Karpas-422 (cell line): ENCODE results near the gene PKHD1. TPM values are rescaled to one million over a fixed set of nuclear protein-coding genes. Genes with fewer than 3 reads are reported as not detected.
"Not testable (repeated sequence)": the region's sequence is repeated elsewhere in the genome, so short reads cannot be mapped to it uniquely, and the experiment has no call there.

Experiments
- DNase-seq: peaks from one replicate; pipeline ENCODE4 v3.0.0-alpha.2; 2015
- H2AFZ ChIP-seq: fragments of 200-600 bp; sonication (generic); 2 replicates; pipeline ENCODE4 v1.6.1; 2014; ENCODE audit warnings: antibody characterized with exemption, low read length, mixed read lengths
- H3K27ac ChIP-seq: fragments of 200-600 bp; sonication (generic); 2 replicates; pipeline ENCODE4 v1.5.1; 2014; ENCODE audit warnings: mild to moderate bottlenecking, low read length, moderate library complexity
- H3K27me3 ChIP-seq: fragments of 200-600 bp; sonication (generic); 2 replicates; pipeline ENCODE4 v1.6.1; 2014; ENCODE audit warnings: low read length, mixed read lengths
- H3K36me3 ChIP-seq: fragments of 200-600 bp; sonication (generic); 2 replicates; pipeline ENCODE4 v1.6.1; 2014; ENCODE audit warnings: low read length, mixed read lengths; ENCODE audit not compliant: insufficient read depth
- H3K4me1 ChIP-seq: fragments of 200-600 bp; sonication (generic); 2 replicates; pipeline ENCODE4 v1.6.1; 2014; ENCODE audit warnings: mild to moderate bottlenecking, low read length, mixed read lengths
- H3K4me2 ChIP-seq: fragments of 200-600 bp; sonication (generic); 2 replicates; pipeline ENCODE4 v1.6.1; 2014; ENCODE audit warnings: low read length, low read depth, mild to moderate bottlenecking; ENCODE audit not compliant: poor library complexity, severe bottlenecking
- H3K4me3 ChIP-seq: fragments of 200-600 bp; sonication (generic); 2 replicates; pipeline ENCODE4 v1.5.1; 2014; ENCODE audit warnings: mild to moderate bottlenecking, antibody characterized with exemption, low read length, mixed read lengths
- H3K79me2 ChIP-seq: fragments of 200-600 bp; sonication (generic); 2 replicates; pipeline ENCODE4 v1.6.1; 2014; ENCODE audit warnings: mild to moderate bottlenecking, low read length, mixed read lengths
- H3K9ac ChIP-seq: fragments of 200-600 bp; sonication (generic); 2 replicates; pipeline ENCODE4 v1.6.0; 2014; ENCODE audit warnings: low read length
- H3K9me2 ChIP-seq: fragments of 200-600 bp; sonication (generic), shearing (Covaris generic); replicated peaks from 2 replicates; pipeline ENCODE4 v1.6.0; 2014; ENCODE audit warnings: mild to moderate bottlenecking, low read length, moderate library complexity; ENCODE audit not compliant: insufficient read depth
- H3K9me3 ChIP-seq: fragments of 300-700, 200-600 bp; sonication (generic); 2 replicates; pipeline ENCODE4 v1.6.1; 2014; ENCODE audit warnings: low read length, mixed read lengths
- H4K20me1 ChIP-seq: fragments of 200-600 bp; sonication (generic); 2 replicates; pipeline ENCODE4 v1.6.1; 2014; ENCODE audit warnings: mild to moderate bottlenecking, antibody characterized with exemption, low read length, low read depth; ENCODE audit not compliant: insufficient read depth
- total RNA-seq: library from RNA; depleted of rRNA; stranded (reverse); fragments of >200 nt; shearing (Covaris generic); gene quantifications from 2 replicates; pipeline ENCODE4 v1.2.3, GENCODE V29; 2014; ENCODE audit warnings: low replicate concordance

Gene PKHD1
- total RNA-seq, 1 experiment from 2014 or later, result 0.11 TPM

DNA sequence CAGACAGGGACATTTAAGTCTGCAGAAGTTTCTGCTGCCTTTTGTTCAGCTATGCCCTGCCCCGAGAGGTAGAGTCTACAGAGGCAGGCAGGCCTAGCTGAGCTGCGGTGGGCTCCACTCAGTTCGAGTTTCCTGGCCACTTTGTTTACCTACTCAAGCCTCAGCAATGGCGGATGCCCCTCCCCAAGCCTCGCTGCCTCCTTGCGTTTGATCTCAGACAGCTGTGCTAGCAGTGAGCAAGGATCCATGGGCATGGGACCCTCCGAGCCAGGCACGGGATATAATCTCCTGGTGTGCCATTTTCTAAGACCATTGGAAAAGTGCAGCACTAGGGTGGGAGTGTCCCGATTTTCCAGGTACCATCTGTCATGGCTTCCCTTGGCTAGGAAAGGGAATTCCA, 164.9 kb downstream of the PKHD1 start:
- H3K79me2 ChIP-seq, H4K20me1 ChIP-seq, H3K27me3 ChIP-seq, H3K4me2 ChIP-seq, H3K9me2 ChIP-seq, H2AFZ ChIP-seq, H3K9ac ChIP-seq, H3K4me3 ChIP-seq, DNase-seq, H3K36me3 ChIP-seq, H3K27ac ChIP-seq, H3K4me1 ChIP-seq, H3K9me3 ChIP-seq: not testable (repeated sequence)

DNA sequence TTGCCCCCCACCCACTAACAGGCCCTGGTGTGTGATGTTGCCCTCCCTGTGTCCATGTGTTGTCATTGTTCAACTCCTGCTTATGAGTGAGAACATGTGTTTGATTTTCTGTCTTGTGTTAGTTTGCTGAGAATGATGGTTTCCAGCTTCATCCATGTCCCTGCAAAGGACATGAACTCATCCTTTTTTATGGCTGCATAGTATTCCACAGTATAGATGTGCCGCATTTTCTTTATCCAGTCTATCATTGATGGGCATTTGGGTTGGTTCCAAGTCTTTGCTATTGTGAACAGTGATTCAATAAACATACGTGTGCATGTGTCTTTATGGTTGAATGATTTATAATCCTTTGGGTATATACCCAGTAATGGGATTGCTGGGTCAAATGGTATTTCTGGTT, 169.1 kb downstream of the PKHD1 start:
- H3K36me3 ChIP-seq, H3K4me2 ChIP-seq, H4K20me1 ChIP-seq, H3K27ac ChIP-seq, H3K27me3 ChIP-seq, DNase-seq, H3K4me1 ChIP-seq, H3K9me3 ChIP-seq, H3K79me2 ChIP-seq, H3K9me2 ChIP-seq, H2AFZ ChIP-seq, H3K9ac ChIP-seq, H3K4me3 ChIP-seq: not testable (repeated sequence)

DNA sequence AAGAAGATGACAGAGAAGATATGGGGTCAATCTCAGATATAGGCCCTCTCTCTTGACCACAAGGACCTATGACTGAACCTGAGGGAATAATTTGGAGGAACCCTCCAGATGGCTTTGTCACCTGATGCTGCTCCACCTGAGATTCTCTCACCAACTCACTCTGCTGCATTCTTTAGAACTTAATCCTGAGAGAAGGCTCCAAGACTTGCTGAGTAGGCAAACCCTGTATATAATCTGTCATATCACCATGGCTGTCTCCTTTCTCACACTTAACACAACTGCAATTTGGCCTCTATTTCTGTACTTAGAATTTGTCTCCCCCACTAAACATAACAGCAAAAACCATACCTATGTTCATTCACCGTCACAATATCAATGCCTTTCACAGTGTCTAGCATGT, 172.3 kb downstream of the PKHD1 start:
- Histone ChIP-seq H3K9me2 (no peaks in the 10 kb centered on the region), H3K36me3 (no peaks in the 10 kb centered on the region), H3K27ac (no peak overlapping the region), H3K9ac (no peak overlapping the region), H4K20me1 (no peaks in the 10 kb centered on the region), H3K4me1 (no peaks in the 10 kb centered on the region), H3K4me3 (no peak overlapping the region), H3K79me2 (no peaks in the 10 kb centered on the region), H3K27me3 (no peaks in the 10 kb centered on the region), H3K4me2 (no peak overlapping the region), H2AFZ (no peak overlapping the region), H3K9me3 (no peaks in the 10 kb centered on the region)
- no peak for DNase-seq

DNA sequence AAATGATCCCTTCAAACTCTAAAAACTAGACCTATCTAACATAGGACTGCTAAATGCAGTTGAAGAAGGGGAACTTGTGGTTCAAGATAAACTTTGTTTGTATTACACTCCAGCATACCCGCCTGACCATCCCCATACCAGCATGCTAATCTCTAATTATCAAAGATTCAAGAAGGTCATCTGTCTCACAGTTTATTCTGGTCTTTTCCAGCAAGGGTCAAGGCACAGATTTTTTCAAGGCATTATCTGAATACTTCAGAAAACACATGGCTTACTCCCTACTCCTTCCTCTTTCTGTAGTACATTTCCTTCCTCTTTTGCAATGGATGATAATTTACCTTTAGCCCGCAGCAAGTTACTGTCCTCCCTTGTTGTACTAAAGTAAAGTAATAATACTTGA, 174.1 kb downstream of the PKHD1 start:
- no peaks in the 10 kb centered on the region for H3K27me3 ChIP-seq
- no peak for DNase-seq

DNA sequence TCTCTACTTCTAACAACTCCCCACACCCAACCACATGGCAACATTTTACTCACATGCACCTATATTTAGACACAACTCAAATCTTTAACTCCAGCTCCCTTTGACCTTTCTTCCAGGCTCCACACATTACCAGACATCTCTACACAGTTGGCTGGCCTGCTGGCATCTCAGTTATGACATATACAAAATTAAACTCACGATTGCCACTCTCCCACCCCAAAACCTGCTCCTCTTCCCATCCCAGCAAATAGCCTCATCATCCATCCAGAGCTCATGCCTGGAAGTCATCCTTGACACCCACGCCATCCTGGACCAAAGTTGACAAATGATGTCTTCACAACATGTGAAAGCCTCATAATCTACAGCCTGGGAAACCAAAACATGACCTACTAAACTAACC, 176.6 kb downstream of the PKHD1 start:
- H3K36me3 ChIP-seq, result no peaks in the 10 kb centered on the region
- H3K27ac ChIP-seq, result no peak overlapping the region
- no peak overlapping the region for H3K4me2 ChIP-seq
- H3K27me3 ChIP-seq, result no peaks in the 10 kb centered on the region
- no peaks in the 10 kb centered on the region for H4K20me1 ChIP-seq
- H2AFZ ChIP-seq, result no peak overlapping the region
- no peak overlapping the region for H3K9ac ChIP-seq
- no peaks in the 10 kb centered on the region for H3K79me2 ChIP-seq
- no peaks in the 10 kb centered on the region for H3K9me3 ChIP-seq
- H3K4me1 ChIP-seq, result no peaks in the 10 kb centered on the region
- DNase-seq, result no peak
- H3K4me3 ChIP-seq, result no peak overlapping the region
- H3K9me2 ChIP-seq, result no peaks in the 10 kb centered on the region

More for the DNA sequence above, 174.1 kb downstream of the PKHD1 start:
- H3K9me2 ChIP-seq, result no peaks in the 10 kb centered on the region
- no peak overlapping the region for H3K9ac ChIP-seq
- no peak overlapping the region for H3K27ac ChIP-seq
- no peaks in the 10 kb centered on the region for H4K20me1 ChIP-seq
- H3K79me2 ChIP-seq, result no peaks in the 10 kb centered on the region
- no peak overlapping the region for H3K4me2 ChIP-seq
- H3K36me3 ChIP-seq, result no peaks in the 10 kb centered on the region
- no peak overlapping the region for H2AFZ ChIP-seq
- H3K4me3 ChIP-seq, result no peak overlapping the region
- H3K9me3 ChIP-seq, result no peaks in the 10 kb centered on the region
- H3K4me1 ChIP-seq, result no peaks in the 10 kb centered on the region

DNA sequence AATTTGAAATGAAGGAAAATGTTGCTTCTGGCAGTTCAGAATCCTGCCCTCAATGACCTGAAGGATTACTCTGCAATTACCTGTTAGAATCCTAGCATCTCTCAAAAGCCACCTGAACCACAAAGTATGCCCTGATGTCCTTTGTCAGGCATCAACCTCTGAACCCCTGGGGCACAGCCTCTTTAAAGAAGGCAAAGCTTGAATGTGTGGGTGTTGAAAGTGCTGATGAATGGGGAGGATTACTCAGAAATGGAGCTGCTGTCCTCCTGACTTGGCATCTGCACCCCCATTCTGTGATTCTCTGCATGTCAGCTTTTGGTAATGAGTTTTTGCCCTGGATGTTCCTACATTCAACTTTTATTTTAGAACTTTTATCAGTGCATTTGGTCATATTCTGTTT, 179.2 kb downstream of the PKHD1 start:
- Histone ChIP-seq H3K4me2 (no peak overlapping the region), H4K20me1 (no peaks in the 10 kb centered on the region), H3K4me1 (no peaks in the 10 kb centered on the region), H3K9ac (no peak overlapping the region), H3K36me3 (no peaks in the 10 kb centered on the region), H3K4me3 (no peak overlapping the region), H3K27me3 (no peaks in the 10 kb centered on the region), H3K79me2 (no peaks in the 10 kb centered on the region), H3K27ac (no peak overlapping the region), H3K9me2 (no peaks in the 10 kb centered on the region), H2AFZ (no peak overlapping the region), H3K9me3 (no peaks in the 10 kb centered on the region)
- no peak for DNase-seq

DNA sequence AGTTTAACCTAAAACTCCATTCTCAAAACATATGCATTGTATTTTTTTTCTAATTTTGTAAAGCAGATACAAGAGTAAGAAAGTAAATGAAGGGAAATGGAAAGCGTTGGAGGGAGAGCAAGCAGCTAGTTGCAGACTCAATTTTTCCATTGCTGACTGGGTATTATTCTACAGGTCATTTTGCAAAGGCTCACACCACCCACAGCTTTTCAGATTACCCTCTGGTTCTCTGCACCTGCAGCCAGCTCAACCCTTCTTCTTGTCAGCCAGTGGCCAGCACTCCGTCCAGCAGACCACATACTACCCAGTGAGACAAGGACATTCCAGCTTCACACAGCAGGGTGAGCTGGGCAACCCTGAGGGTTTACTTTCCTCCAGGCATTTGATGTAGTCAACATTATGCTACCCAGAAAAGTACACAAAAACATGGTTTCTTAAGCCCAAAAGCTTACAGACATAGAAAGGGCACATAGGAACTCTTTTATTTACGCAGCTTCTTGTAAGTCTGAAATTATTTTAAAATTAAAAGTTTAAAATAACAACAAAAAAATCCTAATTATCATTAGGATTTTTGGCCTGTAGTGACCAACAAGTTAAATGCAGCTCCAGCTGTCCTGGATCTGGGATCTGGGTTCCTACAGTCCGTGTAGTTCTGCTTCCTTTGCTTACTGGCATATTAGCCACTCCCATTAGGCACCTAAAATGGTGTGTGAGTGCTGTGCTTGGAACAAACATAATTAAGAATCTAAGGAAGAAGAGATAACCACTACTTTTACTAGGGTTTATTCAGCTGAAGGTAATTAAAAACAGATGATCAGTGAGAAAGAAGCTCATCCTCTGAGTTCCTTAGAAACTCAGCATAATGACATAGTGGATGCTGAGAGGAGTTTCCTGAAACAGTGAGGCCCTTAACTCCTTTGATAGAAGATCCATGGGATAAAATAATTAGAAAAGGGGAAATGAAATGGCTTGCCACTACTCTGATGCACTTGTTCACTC, 185.3 kb downstream of the PKHD1 start:
- no peaks in the 10 kb centered on the region for H4K20me1 ChIP-seq
- H3K4me3 ChIP-seq, result no peak overlapping the region
- no peaks in the 10 kb centered on the region for H3K79me2 ChIP-seq
- H3K4me2 ChIP-seq, result no peak overlapping the region
- no peaks in the 10 kb centered on the region for H3K9me2 ChIP-seq
- H3K4me1 ChIP-seq, result no peaks in the 10 kb centered on the region
- no peaks in the 10 kb centered on the region for H3K9me3 ChIP-seq
- no peak for DNase-seq
- H3K36me3 ChIP-seq, result no peaks in the 10 kb centered on the region
- H2AFZ ChIP-seq, result no peak overlapping the region
- H3K9ac ChIP-seq, result no peak overlapping the region
- H3K27ac ChIP-seq, result no peak overlapping the region
- H3K27me3 ChIP-seq, result no peaks in the 10 kb centered on the region

DNA sequence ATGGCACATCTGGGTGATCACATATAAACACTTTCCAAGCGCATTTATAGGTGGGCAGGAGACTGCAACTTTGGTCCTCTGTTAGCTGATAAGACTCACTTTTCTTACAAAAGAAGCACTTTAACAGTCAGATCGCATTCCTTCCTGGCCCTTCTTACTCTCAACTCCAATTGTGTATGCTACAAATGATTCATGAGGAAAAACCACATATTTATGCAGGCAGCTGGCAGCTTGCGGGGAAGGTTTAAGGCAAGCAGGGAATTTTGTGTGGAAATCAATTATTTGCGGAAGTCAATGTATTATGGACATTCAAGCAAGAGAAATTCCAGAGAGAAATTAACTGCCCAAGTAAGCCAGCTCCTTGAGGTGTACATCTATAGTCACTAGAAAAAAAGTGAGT, 194.0 kb downstream of the PKHD1 start:
- Histone ChIP-seq H2AFZ (no peak overlapping the region), H3K79me2 (no peaks in the 10 kb centered on the region), H3K9ac (no peak overlapping the region), H3K9me2 (no peaks in the 10 kb centered on the region), H3K27ac (no peak overlapping the region), H4K20me1 (no peaks in the 10 kb centered on the region), H3K36me3 (no peaks in the 10 kb centered on the region), H3K4me3 (no peak overlapping the region), H3K4me2 (no peak overlapping the region), H3K9me3 (no peaks in the 10 kb centered on the region), H3K4me1 (no peaks in the 10 kb centered on the region), H3K27me3 (no peaks in the 10 kb centered on the region)
- DNase-seq, result no peak
